Stimulated activated CD8-positive, alpha-beta memory T cell treated with anti-CD3 and anti-CD28 coated beads, Interleukin-2, amount 100 ng/mL, for 1 hour (primary cell): ENCODE measurements around the gene CTNND2.
A peak's percentile ranks its signal among the peaks of the same experiment; 100 is the strongest.
"Not testable (repeated sequence)": the region's sequence is repeated elsewhere in the genome, so short reads cannot be mapped to it uniquely, and the experiment has no call there.

ENCODE experiments used
- DNase-seq, 2 donors: peaks; one replicate each; pipeline ENCODE4 v3.0.0-alpha.2; 2020; ENCODE audit warnings: low read depth in 2 of 2

CTNND2 gene

DNA sequence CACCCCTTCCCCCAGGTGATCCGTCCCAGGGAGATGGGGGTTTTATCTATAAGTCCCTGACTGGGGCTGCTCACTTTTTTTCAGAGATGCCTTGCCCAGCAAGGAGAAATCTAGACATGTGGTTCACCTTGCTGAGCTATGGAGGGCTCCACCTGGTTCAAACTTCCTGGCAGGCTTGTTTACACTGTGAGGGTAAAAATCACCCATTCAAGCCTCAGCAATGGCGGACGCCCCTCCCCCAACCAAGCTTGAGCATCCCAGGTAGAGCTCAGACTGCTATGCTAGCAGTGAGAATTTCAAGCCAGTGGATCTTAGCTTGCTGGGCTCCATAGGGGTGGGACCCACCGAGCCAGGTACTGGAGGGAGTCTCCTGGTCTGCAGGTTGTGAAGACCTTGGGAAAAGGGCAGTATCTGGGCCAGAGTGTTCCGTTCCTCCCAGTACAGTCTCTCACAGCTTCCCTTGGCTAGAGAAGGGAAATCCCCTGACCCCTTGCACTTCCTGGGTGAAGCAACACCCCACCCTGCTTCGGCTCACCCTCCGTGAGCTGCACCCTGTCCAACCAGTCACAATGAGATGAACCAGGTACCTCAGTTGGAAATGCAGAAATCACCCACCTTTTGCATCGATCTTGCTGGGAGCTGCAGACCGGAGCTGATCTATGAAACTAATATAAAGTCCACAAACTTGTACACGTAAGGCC, 231.7 kb downstream of the CTNND2 start:
- DNase-seq = no peak

DNA sequence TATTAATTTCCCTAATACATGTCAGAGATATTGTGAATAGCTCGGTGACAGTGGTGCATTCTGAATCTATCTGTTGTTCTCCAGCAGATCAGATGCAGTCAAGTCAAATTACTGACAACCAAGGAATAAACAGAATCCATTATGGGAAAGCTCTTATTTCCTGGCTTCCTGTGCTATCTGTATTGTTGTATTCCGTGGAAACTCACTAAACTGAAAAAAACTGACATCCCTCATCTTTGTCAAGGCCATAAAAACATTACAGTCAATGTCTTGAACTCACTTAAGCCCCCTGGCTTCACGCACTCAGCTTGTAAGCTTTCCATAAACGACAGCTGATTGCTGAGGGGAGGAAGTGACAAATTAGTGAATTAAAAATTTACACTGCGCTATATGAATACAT, 245.9 kb downstream of the CTNND2 start:
- DNase-seq = no peak

DNA sequence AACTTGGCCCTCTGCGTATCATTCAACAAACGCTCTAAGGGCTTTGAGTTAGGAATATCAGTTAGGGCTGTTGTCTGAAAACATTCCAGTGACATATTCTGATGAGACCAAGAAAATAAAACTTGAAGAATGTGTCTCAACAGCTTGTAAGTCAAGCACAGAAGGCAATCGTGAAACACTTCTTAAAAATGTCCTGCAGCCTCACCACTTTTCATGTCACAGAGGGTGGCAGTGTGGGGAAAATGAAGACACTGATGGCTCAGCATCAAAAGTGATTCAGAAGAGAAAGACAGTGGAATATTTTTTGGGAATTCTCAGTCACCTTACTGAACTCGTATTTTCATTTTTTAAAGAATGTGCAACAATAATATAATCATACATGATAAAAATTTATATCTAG, 247.3 kb downstream of the CTNND2 start:
- DNase-seq = no peak

DNA sequence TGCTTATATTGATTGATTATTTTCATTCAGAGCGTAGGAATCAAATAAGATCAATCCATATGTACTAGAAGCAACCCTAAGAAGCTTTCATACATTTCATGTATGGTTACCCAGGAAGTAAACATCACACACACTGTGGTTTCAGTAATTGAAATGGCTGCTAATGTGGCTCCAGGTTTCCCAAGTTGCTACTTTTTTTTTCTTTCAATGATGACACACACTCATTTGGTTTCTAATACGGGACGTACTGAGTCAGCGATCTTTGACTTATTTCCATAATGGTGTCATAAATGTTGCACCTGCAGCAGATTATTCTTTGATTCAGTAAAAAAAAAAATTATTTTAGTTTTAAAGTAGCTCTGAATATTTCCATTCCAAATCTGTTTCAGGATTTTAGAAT, 248.6 kb downstream of the CTNND2 start:
- no peak for DNase-seq

DNA sequence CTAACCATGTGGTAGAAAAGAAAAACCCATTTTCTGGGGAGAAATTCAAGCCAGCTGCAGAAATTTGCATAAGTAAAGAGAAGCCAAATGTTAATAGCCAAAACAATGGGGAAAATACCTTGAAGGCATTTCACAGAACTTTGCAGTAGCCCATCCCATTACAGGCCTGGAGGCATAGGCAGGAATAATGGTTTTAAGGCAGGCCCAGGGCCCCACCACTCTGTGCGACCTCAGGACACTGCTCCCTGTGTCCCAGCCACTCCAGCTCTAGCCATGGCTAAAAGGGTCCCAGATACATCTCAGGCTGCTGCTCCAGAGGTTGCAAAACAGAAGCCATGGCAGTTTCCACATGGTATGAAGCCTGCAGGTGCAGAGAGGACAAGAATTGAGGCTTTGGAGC, 253.3 kb downstream of the CTNND2 start:
- DNase-seq = no peak

- DNase-seq = no peak
These were observed 258.1 kb downstream of the CTNND2 start for GRCh38 chr5:11646141-11646540.

DNA sequence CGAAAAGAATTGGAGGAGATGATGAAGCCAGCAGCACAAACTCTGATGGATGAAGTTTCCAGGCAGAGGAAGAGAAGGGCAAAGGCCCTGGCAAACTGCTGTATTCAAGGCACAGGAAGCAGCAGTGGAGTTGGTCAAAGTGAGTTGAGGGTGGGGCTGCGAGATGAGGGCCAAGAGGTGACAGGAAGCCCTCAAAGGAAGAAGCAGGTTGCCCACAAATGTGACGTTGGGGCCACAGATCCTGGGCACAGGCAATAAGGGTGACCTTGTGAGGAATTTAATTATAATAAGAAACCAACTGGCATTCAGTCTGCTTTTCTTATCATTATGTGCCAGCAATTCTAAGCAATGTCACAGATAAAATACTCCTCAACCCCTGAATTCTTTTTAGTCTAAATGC, 261.8 kb downstream of the CTNND2 start:
- DNase-seq = peak in 1 of 2 donors; percentile 0

DNA sequence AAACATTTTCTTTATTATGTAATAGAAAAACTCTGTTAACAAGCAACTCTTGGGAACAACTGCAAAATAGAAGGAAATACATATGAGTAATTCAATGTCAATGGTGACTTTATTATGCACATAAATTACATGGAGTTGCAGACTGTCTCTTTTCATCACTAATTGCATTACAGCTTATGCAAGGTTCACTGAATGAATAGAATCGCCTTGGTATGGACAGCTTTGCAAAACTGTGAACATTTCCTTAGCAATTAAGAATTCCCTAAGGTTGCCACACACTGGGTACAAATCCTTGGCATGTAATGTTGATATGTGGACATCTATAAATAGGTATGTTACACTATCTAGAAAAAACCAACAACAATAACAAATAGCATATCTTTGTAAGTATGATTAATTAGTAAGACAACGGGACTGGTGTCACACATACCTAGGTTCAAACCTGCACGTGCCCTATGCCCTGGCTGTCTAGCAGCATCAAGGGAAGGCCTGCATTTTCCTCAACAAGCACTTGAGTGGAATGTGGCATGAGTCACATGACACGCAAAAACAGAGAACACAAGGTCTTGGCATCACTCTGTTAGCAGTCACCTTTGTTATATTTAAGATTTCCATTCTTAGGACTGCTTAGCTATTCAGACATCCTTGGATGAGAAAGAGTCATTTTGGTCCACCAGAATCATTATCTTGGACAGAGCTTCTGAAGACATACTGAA, 263.9 kb downstream of the CTNND2 start:
- no peak for DNase-seq

DNA sequence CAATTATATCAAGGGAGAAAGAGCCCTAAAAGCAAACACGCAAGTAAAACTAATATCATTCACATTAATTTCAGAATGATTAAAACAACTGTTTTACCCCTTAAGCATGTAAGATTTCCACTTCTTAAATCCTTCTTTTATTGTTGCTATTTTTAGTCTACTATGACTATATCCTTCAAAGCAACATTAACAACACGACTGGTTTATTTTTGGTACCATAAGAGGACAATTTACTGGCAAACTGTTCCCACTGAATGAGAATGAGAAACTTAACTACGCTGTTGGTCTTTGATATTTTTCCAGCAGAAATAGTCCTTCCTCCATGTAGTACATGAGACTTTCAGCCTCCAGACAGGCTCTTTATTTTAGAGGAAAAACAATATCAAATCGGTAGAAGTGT, 281.5 kb downstream of the CTNND2 start:
- no peak for DNase-seq

- no peak for DNase-seq
These were observed 284.1 kb downstream of the CTNND2 start for GRCh38 chr5:11620172-11620571.

GRCh38 chr5:11619339-11620024, 284.8 kb downstream of the CTNND2 start:
- no peak for DNase-seq

DNA sequence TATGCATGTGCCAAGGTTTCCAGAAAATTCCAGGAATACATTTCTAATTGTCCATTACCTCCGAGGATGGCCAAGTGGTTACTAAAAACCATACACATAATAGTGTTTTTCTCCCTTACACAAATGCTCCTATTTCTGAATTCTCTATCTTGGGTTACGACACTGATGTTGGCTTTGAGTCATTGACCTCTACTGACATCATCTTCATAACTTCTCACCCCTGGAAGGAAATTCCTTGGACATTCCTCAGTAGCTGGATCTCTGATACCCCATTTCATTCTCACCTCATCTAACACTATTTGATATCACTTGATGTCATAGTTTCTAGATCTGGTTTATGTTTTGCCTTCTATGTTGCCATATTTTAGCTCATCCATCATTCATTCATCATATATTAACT, 287.2 kb downstream of the CTNND2 start:
- DNase-seq = no peak

GRCh38 chr5:11616624-11617023, 287.6 kb downstream of the CTNND2 start:
- not testable (repeated sequence) for DNase-seq

GRCh38 chr5:11611011-11611410, 293.2 kb downstream of the CTNND2 start:
- DNase-seq = no peak

DNA sequence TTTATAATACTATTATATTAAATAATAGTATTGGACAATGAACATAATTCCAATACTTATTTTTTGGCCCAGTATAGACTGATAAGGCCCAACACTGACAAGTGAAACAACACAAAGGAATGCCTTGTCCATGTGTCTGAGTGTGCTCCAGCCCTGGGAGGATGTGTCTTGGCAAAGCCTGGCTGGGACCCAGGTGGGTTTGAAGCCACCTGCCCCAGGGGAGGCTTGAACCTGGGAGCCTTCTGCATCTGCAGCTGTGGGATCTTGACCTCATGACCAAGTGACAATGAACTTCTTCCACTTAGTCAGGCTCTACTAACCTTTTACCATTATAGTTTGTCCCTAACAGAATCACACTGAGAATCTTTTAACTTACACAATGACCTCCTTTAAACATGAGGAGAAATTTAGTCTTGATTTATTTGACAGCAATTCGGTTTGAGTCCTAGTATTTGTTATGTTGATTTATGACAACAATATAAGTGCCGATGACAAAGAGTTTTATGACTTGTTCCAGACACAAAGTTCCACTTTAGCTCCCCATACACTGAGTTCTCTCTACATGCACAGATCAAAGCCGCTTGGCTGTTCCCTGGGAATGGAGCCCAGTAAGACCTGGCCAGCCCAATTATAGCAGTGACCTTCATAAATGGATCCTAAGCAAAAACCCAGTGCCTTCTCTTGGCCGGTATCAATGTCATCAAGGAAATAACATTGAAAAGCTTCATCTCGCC, 294.5 kb downstream of the CTNND2 start:
- no peak for DNase-seq

DNA sequence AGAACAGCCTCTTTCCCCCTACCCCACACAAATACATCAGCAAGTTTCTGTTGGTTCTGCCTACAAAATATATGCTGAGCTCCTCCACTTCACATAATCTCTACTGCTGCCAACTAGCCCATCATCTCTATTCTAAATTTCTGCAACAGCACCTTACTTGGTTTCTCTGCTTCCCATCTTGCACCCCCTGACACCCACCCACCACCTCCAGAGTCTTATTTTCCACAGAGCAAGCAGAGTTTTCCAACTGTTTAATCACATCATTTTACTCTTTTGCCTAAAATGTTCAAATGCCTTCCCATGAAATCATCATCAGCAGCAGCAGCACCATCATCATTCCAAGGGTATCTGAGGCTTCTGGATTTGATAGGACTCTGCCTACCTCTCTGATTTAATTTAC, 295.7 kb downstream of the CTNND2 start:
- DNase-seq = no peak

DNA sequence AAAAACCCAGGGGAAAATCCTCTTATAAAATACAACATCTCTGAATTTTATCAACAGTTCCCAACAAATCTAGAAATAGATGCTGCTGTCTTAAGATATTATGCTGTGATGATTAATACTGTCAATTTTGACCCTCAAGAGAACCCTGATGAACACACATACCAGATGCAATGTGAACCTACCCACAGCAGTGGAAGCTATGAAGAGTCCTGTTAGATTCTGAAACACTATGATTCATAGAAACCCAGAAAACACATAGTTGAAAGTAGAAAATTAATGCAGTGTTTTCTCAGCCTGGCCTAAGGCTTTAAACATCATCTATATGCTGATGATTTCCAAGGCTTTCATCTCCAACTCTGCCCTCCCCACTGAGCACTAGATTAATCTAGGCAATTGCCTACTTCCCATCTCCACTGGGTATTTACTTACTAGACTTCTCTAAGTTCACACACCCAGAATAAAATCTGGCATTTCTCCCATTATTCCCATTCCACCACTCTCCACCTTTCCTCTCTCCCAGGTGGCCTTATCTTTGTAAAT, 296.2 kb downstream of the CTNND2 start:
- DNase-seq = no peak

- no peak for DNase-seq
These were observed 301.9 kb downstream of the CTNND2 start for GRCh38 chr5:11602298-11602697.

DNA sequence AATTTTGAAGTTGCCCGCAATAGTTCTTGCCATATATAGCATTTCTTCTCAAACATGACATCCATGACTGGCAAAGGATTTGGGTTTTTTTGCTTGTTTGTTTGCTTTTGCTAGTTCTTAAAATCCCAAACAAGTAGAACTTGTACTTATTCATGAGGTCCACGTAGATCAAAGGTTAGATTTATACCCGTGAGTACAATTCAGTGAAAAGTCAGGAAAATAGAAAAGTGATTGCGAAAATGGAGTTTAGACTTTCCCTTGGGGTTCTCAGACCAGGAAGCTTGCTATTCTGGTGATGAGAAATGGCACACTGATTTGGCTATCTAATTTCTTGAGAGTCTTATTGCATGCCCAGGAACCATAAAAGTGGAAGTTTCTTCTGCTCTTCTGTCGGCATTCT, 304.7 kb downstream of the CTNND2 start:
- DNase-seq = no peak

DNA sequence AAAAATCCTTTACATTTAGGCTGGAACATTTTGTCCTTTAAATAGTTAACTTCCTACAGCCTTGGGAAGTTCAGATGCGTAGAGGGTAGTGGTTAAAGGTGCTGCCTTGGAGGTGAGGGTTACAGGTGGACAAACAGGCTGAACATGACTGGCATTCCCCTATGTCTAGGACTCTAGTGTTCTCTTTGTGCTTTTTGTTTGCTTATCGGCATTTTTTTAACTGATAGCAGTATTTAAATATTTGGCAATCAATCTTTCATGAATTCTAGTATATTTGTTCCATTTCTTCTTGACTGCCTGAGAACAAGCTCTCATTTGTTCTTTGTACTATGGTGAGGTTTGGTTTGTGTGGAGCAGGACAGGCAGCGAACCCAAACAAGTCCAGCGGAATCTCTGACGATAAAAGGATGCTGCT, 307.6 kb downstream of the CTNND2 start:
- no peak for DNase-seq

- no peak for DNase-seq
These were observed 308.1 kb downstream of the CTNND2 start for GRCh38 chr5:11596185-11596584.

DNA sequence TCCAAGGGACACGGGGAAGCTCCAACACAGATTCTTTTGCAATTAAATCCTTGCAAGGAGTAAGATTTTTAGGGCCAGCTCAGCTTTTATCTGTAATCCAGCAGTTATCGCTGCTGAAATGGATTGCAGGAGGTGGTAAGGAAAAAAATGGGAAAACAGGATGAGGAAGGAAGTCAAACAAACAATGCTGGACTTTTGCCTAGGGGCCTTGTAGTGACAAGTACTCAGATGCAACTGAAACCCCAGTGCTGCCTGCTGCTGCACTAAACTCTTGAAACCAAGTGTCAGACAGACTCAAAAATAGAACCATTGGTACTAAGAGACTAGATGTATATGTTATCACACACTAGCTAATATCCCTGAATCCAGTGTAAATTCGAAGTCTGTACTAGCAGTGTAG, 309.2 kb downstream of the CTNND2 start:
- DNase-seq = no peak
